ENCODE results near the gene RPLP1.

RPLP1 gene

GRCh38 chr15:69452692-69453521 is at the start of gene RPLP1:
RPLP1 (plus strand) TSS chr15:69452818; CDS start chr15:69452949, 131 bp downstream.
- peak; percentile 96 for DNase-seq (ENCODE audit: low read depth)
- TF ChIP-seq POLR2A (IDR thresholded peaks at IDR 0.05; ENCODE audit: extremely low read depth, insufficient read length) (peak; percentile 100), MAX (IDR thresholded peaks at IDR 0.05; ENCODE audit: low read depth, low read length) (peak; percentile 82), CTCF (IDR thresholded peaks at IDR 0.05; ENCODE audit: low read depth, low read length) (no peak), MYC (IDR thresholded peaks at IDR 0.05; ENCODE audit: low read depth, low read length) (peak; percentile 89)
- H3K4me3 ChIP-seq (ENCODE audit: low read depth, low read length), result peak within 1 kb of the TSS; percentile 90

GRCh38 chr15:69403594-69403993 is 49.0 kb upstream of the RPLP1 start:
- no peak overlapping the region for H3K4me3 ChIP-seq (ENCODE audit: low read depth, low read length)
- no peak for DNase-seq (ENCODE audit: low read depth)
- no peak for TF ChIP-seq POLR2A (IDR thresholded peaks at IDR 0.05; ENCODE audit: extremely low read depth, insufficient read length)
- no peak for TF ChIP-seq CTCF (IDR thresholded peaks at IDR 0.05; ENCODE audit: low read depth, low read length)
- TF ChIP-seq MAX (IDR thresholded peaks at IDR 0.05; ENCODE audit: low read depth, low read length), result no peak
- no peak for TF ChIP-seq MYC (IDR thresholded peaks at IDR 0.05; ENCODE audit: low read depth, low read length)

- no peak for DNase-seq (ENCODE audit: low read depth)
- H3K4me3 ChIP-seq (ENCODE audit: low read depth, low read length), result no peak overlapping the region
- TF ChIP-seq CTCF (IDR thresholded peaks at IDR 0.05; ENCODE audit: low read depth, low read length) (no peak), MAX (IDR thresholded peaks at IDR 0.05; ENCODE audit: low read depth, low read length) (no peak), POLR2A (IDR thresholded peaks at IDR 0.05; ENCODE audit: extremely low read depth, insufficient read length) (no peak), MYC (IDR thresholded peaks at IDR 0.05; ENCODE audit: low read depth, low read length) (no peak)
Observed at GRCh38 chr15:69405110-69405509, 47.5 kb upstream of the RPLP1 start.

- no peak overlapping the region for H3K4me3 ChIP-seq (ENCODE audit: low read depth, low read length)
- no peak for TF ChIP-seq CTCF (IDR thresholded peaks at IDR 0.05; ENCODE audit: low read depth, low read length)
- TF ChIP-seq POLR2A (IDR thresholded peaks at IDR 0.05; ENCODE audit: extremely low read depth, insufficient read length), result no peak
- no peak for TF ChIP-seq MAX (IDR thresholded peaks at IDR 0.05; ENCODE audit: low read depth, low read length)
- TF ChIP-seq MYC (IDR thresholded peaks at IDR 0.05; ENCODE audit: low read depth, low read length), result no peak
- DNase-seq (ENCODE audit: low read depth), result no peak
Observed at GRCh38 chr15:69407719-69408400, 44.8 kb upstream of the RPLP1 start.

GRCh38 chr15:69408841-69409240 is 43.8 kb upstream of the RPLP1 start:
- TF ChIP-seq CTCF (IDR thresholded peaks at IDR 0.05; ENCODE audit: low read depth, low read length) (no peak), POLR2A (IDR thresholded peaks at IDR 0.05; ENCODE audit: extremely low read depth, insufficient read length) (no peak), MYC (IDR thresholded peaks at IDR 0.05; ENCODE audit: low read depth, low read length) (no peak), MAX (IDR thresholded peaks at IDR 0.05; ENCODE audit: low read depth, low read length) (no peak)
- no peak overlapping the region for H3K4me3 ChIP-seq (ENCODE audit: low read depth, low read length)
- DNase-seq (ENCODE audit: low read depth), result no peak

All from NB4 (cell line).